Neural cell (in vitro differentiated cells): Measurements from ENCODE around the gene RGL1.

Experiments used
- CTCF ChIP-seq: fragments of 450-650 bp; IDR thresholded peaks from 2 replicates; pipeline ENCODE4 v1.5.1; 2014; ENCODE audit warnings: antibody characterized with exemption, mild to moderate bottlenecking, moderate library complexity; ENCODE audit not compliant: poor library complexity, severe bottlenecking
- EP300 ChIP-seq: fragments of 450-650 bp; conservative IDR thresholded peaks from 2 replicates; pipeline ENCODE4 v1.6.1; 2014; ENCODE audit warnings: antibody characterized with exemption, mild to moderate bottlenecking, moderate library complexity; ENCODE audit not compliant: poor library complexity, severe bottlenecking
- POLR2AphosphoS5 ChIP-seq: IDR thresholded peaks from 2 replicates; pipeline ENCODE4 v1.6.1; 2012
- RAD21 ChIP-seq: fragments of 450-650 bp; conservative IDR thresholded peaks from 2 replicates; pipeline ENCODE4 v1.6.1; 2014; ENCODE audit warnings: antibody characterized with exemption, mild to moderate bottlenecking, moderate library complexity

DNA sequence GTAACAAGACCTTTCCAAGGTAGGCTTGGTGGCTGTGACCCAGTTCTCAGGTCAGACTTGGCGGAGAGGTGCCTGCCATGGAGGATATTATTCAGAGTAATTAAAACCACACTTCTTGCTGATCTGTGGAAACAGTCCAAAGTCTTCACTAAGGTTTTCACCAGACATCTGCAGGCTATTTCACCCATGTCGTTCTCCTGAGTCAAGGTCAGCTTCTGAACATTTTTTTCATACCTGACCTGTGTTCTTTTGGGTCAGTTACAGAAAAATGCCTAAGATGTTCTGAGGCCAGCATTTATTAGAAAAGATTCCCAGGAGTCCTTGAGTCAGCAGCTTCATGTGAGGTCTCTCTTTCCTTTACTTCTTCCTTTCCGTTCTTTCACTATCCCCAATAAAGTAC lies 54.9 kb downstream of the RGL1 start:
- TF ChIP-seq CTCF (no peak), EP300 (no peak), RAD21 (no peak), POLR2AphosphoS5 (no peak)
